NAMALWA (cell line): ENCODE results near the gene GPR15LG.

Source experiments
- DNase-seq: peaks from one replicate; pipeline ENCODE4 v3.0.0-alpha.2; 2015; ENCODE audit warnings: low spot score

Gene GPR15LG

GRCh38 chr10:84214612-84215235 is 41.1 kb downstream of the GPR15LG start:
- DNase-seq: peak; percentile 76

DNA sequence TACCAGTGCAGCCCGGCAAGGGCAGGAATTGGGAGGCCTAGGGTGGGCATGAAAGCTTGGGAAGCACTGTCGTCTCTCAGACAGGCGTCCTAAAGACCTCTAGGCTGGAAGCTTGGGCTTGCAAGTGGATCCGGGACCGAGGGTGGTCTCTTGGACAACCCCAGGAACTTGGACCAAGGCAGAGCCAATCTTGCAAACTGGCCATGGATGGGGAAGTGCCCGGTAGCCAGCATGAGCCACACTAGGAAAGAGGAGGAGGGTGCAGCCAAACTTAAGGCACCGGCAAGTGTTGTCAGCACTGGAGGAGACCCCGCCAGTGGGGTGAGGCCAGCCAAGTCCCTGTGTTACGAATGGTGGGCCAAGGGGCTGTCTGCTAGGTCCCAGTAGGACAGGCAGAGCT is 43.2 kb downstream of the GPR15LG start:
- no peak for DNase-seq

- DNase-seq: no peak
These were observed 44.1 kb downstream of the GPR15LG start for GRCh38 chr10:84217746-84218145.

DNA sequence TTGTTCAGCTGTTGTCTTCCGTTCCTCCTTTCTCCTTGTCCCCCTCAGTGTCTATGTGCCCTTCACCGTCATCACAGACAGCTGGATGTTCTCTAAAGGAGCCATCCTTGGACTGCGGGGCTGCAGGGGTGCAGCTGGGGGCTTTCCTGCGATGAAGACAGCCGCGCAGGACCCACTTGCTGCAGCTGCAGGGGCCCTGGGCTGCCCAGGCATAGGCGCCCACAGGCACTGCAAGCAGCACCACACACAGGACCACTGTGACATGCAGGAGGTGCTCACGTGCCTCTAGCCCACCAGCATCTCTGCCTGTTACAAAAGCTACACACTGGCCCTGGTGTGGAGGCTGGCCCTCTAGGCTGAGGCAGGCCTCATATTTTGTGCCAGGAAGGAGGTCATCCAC is 48.3 kb downstream of the GPR15LG start:
- DNase-seq: no peak

DNA sequence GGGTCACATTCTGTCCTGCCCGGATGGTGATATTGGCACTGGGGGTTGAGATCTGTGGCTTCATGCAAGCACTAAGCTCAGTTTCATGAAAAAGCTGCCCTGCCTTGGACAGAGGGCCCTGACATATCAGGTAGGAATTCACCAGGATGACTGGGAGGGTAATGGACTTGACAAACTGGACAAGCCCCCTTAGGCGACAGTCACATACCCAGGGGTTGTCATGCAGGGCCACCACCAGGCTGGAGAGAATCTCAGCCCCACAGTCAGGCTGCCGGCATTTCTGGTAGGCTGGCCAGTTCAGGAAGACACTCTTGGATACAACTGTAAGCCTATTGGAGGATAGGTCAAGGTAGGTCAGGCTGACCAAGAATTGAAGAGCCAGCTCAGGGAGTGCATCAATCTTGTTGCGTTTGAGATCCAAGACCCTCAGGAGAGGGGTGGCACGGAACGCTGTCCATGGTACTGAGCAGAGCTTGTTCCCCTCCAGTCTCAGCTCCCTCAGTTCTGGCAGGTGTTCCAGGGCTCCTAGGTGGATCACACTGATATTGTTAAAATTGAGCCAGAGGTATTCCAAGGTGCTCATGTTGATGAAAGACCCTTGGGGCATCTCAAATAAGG is 50.9 kb downstream of the GPR15LG start:
- DNase-seq: no peak

DNA sequence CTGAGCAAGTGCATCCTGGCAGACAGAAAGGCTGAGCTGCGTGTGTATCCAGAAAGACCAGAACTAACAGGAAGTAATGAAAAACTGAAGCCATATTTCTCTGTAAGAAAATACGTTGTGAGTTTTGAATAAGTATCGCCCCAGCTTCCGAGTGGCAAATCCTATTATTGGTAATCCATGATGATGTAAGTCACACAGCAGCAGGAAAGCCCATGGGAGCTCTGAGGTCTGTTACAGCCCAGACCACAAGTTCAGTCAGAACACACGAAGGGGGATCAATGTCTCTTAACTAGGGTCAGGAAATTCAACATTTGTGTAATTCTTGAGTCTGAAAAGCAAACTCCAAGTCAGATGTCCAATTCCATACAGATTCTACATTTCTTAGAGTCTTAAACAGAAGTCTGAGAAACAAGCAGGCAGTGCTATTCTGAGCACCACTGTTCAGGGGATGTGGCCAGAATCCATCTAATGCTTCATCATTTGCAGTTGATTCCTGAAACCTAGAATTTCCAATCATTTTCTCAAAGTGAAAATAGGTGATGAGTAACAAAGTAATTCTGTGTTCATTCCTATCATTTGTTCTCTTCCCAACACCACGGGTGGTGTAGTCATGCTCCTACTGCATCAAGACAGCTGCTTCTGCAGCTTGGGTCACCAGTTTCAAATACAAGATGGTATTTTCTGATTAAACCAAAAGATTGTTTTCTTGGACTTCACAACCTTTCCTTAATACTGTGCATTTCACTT is 52.0 kb downstream of the GPR15LG start, which contains the start of gene LRIT2:
Gene LRIT2 (minus strand): TSS at position 118 of the 747 bp plus-strand sequence. CDS start 24 bp downstream, at position 94.
- no peak for DNase-seq

- DNase-seq: no peak
These were observed 53.0 kb downstream of the GPR15LG start for GRCh38 chr10:84226616-84227015.

DNA sequence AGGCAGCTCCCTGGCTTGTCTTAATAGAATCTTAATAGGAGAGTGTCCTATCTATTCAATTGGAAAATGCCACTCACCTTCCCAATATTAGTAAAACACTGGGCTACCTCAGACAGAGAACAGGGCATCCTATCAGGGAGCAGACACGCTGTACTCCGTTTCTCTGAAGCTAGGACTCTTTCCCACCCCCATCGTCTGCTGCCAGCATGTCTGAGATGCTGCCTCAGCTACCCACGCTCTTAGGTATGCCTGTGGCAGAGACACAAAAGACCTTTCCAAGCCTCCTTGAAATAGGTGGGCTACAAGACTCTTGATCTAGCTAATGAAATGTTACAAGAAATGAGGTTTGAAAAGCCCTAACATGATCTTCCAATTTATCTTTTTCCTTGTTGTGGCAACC is 54.2 kb downstream of the GPR15LG start:
- DNase-seq: no peak

DNA sequence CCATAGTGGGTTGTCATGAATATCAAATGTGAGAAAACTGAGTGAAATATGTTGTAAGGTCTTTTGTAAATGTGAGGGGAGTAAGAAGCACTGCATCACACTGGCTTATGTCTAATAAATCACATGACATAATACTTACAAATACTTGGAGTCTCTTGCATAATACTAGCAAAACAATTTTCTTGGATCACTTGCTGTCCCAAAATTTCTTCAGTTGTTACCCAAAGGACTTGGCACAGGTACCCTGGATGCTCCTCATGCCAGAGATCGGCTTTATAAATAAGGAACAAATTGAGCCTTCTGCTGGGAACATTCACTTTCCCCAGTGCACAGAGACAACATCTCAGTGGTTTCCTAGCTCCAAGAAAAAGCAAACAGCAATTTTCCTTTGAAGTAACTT is 56.8 kb downstream of the GPR15LG start:
- no peak for DNase-seq

DNA sequence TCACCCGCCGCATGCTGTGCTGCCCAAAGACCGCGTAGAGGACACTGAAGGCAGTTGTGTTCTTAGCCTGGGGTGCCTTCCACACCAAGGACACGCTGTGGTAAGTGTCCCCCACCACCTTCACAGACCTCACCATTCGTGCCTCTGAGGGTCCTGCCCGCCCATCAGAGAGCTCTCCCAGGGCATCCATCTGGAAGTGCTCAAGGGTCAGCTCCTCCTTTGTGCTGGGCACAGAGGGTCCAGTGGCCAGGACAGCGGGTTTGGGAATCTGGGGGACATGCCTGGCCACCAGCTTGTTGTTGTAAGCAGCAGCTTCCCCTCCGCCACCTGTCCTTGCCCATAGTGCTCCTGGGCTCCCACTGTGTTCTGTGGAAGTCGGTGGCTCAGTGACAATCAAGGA is 58.8 kb downstream of the GPR15LG start:
- DNase-seq: no peak

DNA sequence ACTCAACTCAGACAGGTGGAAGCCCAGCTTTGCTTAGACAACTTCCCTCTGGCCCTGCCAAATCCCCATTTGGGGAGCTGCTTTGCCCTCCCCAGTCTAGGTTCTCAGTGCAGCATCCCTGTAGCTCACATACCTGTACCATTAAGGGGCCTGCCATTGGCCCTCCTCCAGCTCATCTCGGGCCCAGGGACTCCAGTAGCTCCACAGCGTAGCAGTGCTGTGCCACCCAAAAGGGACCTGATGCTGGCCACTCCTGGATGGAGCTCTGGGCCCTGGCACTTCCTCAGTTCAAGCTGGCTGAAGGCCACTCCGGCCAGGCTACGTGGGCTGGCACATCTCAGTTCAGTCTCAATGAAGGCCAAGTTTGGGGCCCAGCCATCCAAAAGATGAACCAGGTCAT is 60.3 kb downstream of the GPR15LG start:
- no peak for DNase-seq

- DNase-seq: no peak
These were observed 60.9 kb downstream of the GPR15LG start for GRCh38 chr10:84234479-84234878.
